ENCODE measurements around the gene FAM174B.

The FAM174B gene

DNA sequence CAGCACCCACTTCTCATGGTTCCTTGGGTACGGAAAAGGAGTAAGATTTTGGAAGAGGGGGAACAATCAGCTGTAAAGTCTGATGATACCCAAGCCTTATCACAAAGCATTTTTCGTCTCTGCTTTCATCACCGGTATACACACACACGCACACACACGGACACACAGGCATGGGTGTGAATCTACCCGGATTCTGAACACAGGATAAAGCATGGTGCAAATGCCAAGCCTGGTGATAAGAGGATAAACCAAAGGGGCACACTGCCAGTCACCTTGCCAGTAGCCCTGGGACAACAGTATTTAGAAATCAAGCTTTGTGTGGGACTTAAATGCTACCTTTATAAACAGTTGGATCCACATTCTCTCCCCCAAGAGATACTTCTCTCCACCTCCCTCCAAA is 22.2 kb downstream of the FAM174B start:
- TF ChIP-seq, protein P1, sequence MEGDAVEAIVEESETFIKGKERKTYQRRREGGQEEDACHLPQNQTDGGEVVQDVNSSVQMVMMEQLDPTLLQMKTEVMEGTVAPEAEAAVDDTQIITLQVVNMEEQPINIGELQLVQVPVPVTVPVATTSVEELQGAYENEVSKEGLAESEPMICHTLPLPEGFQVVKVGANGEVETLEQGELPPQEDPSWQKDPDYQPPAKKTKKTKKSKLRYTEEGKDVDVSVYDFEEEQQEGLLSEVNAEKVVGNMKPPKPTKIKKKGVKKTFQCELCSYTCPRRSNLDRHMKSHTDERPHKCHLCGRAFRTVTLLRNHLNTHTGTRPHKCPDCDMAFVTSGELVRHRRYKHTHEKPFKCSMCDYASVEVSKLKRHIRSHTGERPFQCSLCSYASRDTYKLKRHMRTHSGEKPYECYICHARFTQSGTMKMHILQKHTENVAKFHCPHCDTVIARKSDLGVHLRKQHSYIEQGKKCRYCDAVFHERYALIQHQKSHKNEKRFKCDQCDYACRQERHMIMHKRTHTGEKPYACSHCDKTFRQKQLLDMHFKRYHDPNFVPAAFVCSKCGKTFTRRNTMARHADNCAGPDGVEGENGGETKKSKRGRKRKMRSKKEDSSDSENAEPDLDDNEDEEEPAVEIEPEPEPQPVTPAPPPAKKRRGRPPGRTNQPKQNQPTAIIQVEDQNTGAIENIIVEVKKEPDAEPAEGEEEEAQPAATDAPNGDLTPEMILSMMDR (IDR thresholded peaks at IDR 0.05; ENCODE audit: low read depth, low read length), result no peak
- H3K4me3 ChIP-seq (ENCODE audit: low read depth, low read length), result no peak overlapping the region
- in situ Hi-C loops (cut with HindIII; ENCODE audit: low sequenced_read_pairs), result no loop called here
- no peak for DNase-seq (ENCODE audit: low read depth, low spot score)

DNA sequence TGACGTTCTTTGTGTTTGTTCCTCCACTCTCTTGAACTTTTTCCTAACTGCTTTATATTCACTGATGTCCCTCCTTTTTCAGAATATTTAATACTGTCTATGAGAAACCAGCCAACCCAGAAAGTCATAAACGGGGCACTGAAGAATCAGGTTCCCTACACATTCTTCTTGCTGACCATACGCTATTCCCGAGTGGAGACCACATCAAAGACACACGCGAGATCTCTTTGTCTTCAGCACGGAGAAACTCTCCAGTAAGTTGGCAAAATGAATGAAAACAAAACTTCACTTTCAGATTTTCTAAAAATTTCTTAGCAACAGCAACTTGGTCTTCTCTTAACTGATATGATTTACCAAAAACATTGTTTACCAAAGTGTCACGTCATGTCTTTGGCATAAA is 22.6 kb downstream of the FAM174B start:
- DNase-seq (ENCODE audit: low read depth, low spot score), result no peak
- in situ Hi-C loops (cut with HindIII; ENCODE audit: low sequenced_read_pairs), result no loop called here
- TF ChIP-seq, protein P1 (IDR thresholded peaks at IDR 0.05; ENCODE audit: low read depth, low read length), result no peak
- no peak overlapping the region for H3K4me3 ChIP-seq (ENCODE audit: low read depth, low read length)

DNA sequence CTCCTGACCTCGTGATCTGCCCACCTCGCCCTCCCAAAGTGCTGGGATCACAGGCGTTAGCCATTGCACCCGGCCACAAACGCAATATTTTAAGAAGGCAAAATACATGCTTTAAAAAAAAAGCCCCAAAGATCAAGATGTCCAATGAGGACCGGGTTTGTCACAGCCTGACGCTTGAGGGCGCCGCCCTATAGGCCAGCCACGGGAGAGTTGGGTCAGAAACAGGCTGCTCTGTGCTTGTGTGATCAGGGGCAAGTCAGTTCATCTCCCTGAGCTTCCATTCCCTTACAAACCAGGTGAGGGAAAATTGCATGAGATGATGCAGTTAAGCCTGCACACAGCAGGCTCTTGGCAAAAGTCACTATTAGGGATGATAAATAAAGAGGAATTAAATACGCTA is 23.9 kb downstream of the FAM174B start:
- in situ Hi-C loops (cut with HindIII; ENCODE audit: low sequenced_read_pairs), result no loop called here
- TF ChIP-seq, protein P1 (IDR thresholded peaks at IDR 0.05; ENCODE audit: low read depth, low read length), result no peak
- H3K4me3 ChIP-seq (ENCODE audit: low read depth, low read length), result no peak overlapping the region
- no peak for DNase-seq (ENCODE audit: low read depth, low spot score)

DNA sequence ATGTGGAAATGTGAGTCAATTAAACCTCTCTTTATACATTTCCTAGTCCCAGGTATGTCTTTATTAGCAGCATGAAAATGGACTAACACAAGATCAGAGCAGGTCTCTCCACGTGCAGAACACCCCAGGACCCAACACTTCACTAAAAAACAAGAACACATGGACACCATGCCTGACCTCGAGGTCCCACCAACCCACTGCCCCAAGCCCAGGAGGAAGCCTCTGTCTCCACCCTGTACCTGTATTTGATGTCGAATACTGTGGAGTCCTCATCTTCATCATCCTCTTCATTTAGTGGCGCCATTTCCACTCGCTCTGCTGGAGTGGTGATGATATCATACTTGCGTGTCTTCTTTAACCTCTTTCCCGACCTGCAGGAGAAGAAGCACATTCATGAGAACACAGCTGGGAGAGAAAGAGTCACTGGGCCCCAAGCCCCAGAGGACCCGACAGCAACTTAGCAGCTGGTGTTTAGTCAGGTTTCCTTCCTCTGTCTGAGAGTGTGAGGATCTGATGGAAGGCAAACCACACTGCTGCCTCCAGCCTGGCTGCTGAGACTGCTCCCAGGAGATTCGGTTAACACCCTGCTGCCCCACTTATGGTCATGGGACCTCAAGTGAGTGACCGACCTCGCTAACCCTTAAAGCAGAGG is 25.5 kb downstream of the FAM174B start:
- in situ Hi-C loops (cut with HindIII; ENCODE audit: low sequenced_read_pairs), result no loop called here
- H3K4me3 ChIP-seq (ENCODE audit: low read depth, low read length), result no peak overlapping the region
- TF ChIP-seq, protein P1 (IDR thresholded peaks at IDR 0.05; ENCODE audit: low read depth, low read length), result no peak
- no peak for DNase-seq (ENCODE audit: low read depth, low spot score)

DNA sequence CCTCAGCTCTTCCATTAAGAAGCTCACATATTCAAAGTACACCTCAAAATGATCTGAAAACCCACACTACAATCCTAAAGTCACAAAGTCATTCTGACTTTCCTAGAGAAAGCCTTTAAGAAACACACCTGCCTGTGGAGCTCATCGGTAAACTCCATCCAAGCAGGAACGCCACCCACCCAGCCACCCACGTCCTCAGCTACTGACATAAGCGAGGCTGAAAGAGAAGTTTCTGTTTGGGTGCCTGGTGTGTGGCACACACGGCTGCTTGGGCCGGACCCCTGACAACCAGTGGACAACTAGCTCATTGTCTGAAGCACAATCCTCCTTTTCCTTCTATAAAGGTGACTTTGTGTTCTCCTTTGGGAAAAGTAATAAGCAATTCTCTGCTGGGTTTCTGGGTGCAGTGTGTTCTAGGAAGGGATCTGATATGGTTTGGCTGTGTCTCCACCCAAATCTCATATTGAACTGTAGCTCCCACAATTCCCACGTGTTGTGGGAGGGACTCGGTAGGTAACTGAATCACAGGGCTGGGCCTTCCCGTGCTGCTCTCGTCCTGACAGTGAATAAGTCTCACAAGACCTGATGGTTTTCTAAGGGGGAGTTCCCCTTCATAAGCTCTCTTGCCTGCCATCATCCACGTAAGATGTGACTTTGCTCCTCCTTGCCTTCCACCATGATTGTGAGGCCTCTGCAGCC is 26.1 kb downstream of the FAM174B start:
- in situ Hi-C loops (cut with HindIII; ENCODE audit: low sequenced_read_pairs), result no loop called here
- no peak for DNase-seq (ENCODE audit: low read depth, low spot score)
- H3K4me3 ChIP-seq (ENCODE audit: low read depth, low read length), result no peak overlapping the region
- TF ChIP-seq, protein P1 (IDR thresholded peaks at IDR 0.05; ENCODE audit: low read depth, low read length), result no peak

DNA sequence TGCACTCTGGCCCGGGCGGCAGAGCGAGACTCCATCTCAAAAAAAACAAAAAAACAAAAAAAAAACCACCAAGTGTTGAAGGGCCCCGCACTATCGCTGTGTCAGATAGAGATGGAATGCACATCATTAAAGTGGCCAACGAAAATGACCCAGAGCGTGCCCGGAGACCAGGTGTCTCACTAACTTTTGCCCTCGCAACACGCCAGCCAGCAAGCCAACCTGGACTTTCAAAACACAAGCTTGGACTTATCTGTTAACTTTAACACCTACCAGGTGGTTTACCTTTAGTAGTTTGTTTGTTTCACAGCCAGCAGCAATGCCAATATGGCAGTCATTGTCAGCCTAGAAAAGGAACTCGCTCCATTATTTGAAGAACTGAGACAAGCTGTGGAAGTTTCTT is 28.6 kb downstream of the FAM174B start:
- no peak for DNase-seq (ENCODE audit: low read depth, low spot score)
- H3K4me3 ChIP-seq (ENCODE audit: low read depth, low read length), result no peak overlapping the region
- TF ChIP-seq, protein P1 (IDR thresholded peaks at IDR 0.05; ENCODE audit: low read depth, low read length), result no peak
- in situ Hi-C loops (cut with HindIII; ENCODE audit: low sequenced_read_pairs), result no loop called here
